Esophagus squamous epithelium (tissue), 4 donors: ENCODE measurements around the gene E2F2.

Source experiments
- POLR2A ChIP-seq, 4 donors: fragments of 450-650 bp; IDR thresholded peaks; one replicate each; pipeline ENCODE4 v1.6.1; 2017; ENCODE audit warnings: antibody characterized with exemption in 4 of 4, mild to moderate bottlenecking in 4 of 4, moderate library complexity in 3 of 4
- TF ChIP-seq, protein P1 (sequence below), 6 experiments: fragments of 450-650 bp in 4 of 6; fragments of 200-600 bp in 2 of 6; sonication (generic) in 2 of 6; IDR thresholded peaks; one replicate each; pipeline ENCODE4 v1.5.1; 2016 to 2019; ENCODE audit warnings: antibody characterized with exemption in 6 of 6, mild to moderate bottlenecking in 4 of 6, moderate library complexity in 4 of 6

DNA sequence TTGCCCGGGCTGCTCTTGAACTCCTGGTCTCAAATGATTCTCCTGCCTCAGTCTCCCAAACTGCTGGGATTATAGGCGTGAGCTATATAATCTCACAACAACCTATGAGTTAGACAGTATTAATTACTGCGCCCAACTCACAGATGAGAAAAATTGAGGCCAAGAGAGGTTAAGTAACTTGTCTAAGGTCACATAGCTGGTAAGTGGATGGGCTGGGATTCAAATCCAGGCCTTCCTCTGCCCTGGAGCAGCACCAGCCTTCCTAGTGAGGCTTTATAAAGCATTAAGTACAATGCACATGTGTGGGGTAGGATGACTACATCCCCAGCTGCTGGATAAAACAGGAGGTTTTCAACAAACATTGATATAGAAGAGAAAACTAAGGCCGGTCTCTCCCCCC, 15.1 kb downstream of the E2F2 start:
- TF ChIP-seq, protein P1, sequence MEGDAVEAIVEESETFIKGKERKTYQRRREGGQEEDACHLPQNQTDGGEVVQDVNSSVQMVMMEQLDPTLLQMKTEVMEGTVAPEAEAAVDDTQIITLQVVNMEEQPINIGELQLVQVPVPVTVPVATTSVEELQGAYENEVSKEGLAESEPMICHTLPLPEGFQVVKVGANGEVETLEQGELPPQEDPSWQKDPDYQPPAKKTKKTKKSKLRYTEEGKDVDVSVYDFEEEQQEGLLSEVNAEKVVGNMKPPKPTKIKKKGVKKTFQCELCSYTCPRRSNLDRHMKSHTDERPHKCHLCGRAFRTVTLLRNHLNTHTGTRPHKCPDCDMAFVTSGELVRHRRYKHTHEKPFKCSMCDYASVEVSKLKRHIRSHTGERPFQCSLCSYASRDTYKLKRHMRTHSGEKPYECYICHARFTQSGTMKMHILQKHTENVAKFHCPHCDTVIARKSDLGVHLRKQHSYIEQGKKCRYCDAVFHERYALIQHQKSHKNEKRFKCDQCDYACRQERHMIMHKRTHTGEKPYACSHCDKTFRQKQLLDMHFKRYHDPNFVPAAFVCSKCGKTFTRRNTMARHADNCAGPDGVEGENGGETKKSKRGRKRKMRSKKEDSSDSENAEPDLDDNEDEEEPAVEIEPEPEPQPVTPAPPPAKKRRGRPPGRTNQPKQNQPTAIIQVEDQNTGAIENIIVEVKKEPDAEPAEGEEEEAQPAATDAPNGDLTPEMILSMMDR (IDR thresholded peaks at IDR 0.05), result no peak
- TF ChIP-seq POLR2A (IDR thresholded peaks at IDR 0.05), result no peak
